ENCODE data around the gene AATF. TPM values are rescaled to one million over a fixed set of nuclear protein-coding genes. Genes with fewer than 3 reads are reported as not detected.

AATF gene
- total RNA-seq, 4 donors from 2014 or later: 22.4 to 36.4 (median 32.4) TPM

GRCh38 chr17:37096071-37096470, 147.3 kb downstream of the AATF start:
- Histone ChIP-seq H3K27ac (no peak overlapping the region), H3K36me3 (peaks cover 0 to 98% (median 19%) of the 10 kb centered on the region in 3 donors), H3K27me3 (no peaks in the 10 kb centered on the region), H3K4me3 (no peak overlapping the region), H3K9me3 (no peaks in the 10 kb centered on the region), H3K4me1 (peaks cover 0 to 8% (median 3%) of the 10 kb centered on the region in 3 donors)
- no peak for TF ChIP-seq CTCF (IDR thresholded peaks at IDR 0.05)
- TF ChIP-seq POLR2A (IDR thresholded peaks at IDR 0.05): no peak
- intact Hi-C loops (cut with DNase I): no loop called here
- WGBS, 2 donors: 84 to 92% methylated on average over 2 of the region's 2 CpGs
- DNase-seq: no peak

- intact Hi-C loops (cut with DNase I): no loop called here
- H3K36me3 ChIP-seq: peaks cover 0 to 98% (median 19%) of the 10 kb centered on the region in 3 donors
- DNase-seq: no peak
Observed at GRCh38 chr17:37097154-37097553, 148.4 kb downstream of the AATF start.

GRCh38 chr17:37098152-37098551, 149.4 kb downstream of the AATF start:
- H3K9me3 ChIP-seq: no peaks in the 10 kb centered on the region
- H3K4me3 ChIP-seq: no peak overlapping the region
- peaks cover 0 to 98% (median 19%) of the 10 kb centered on the region in 3 donors for H3K36me3 ChIP-seq
- H3K4me1 ChIP-seq: no peaks in the 10 kb centered on the region
- TF ChIP-seq POLR2A (IDR thresholded peaks at IDR 0.05) (no peak), CTCF (IDR thresholded peaks at IDR 0.05) (no peak)
- no peak overlapping the region for H3K27ac ChIP-seq
- DNase-seq: no peak
- H3K27me3 ChIP-seq: no peaks in the 10 kb centered on the region
- 73 to 84% methylated on average over 5 of the region's 5 CpGs for WGBS, 2 donors
- intact Hi-C loops (cut with DNase I): no loop called here

More at GRCh38 chr17:37097154-37097553, 148.4 kb downstream of the AATF start:
- no peak for TF ChIP-seq POLR2A (IDR thresholded peaks at IDR 0.05)
- no peak for TF ChIP-seq CTCF (IDR thresholded peaks at IDR 0.05)
- Histone ChIP-seq H3K9me3 (no peaks in the 10 kb centered on the region), H3K27me3 (no peaks in the 10 kb centered on the region), H3K4me1 (no peaks in the 10 kb centered on the region), H3K27ac (no peak overlapping the region), H3K4me3 (no peak overlapping the region)
- 90% methylated on average over 2 of the region's 2 CpGs for WGBS, 2 donors

GRCh38 chr17:37098910-37099664, 150.3 kb downstream of the AATF start:
- intact Hi-C loops (cut with DNase I): no loop called here
- no peaks in the 10 kb centered on the region for H3K4me1 ChIP-seq
- 84 to 94% methylated on average over 7 to 8 of the region's 9 CpGs for WGBS, 2 donors
- H3K9me3 ChIP-seq: no peaks in the 10 kb centered on the region
- TF ChIP-seq POLR2A (IDR thresholded peaks at IDR 0.05): no peak
- TF ChIP-seq CTCF (IDR thresholded peaks at IDR 0.05): no peak
- no peaks in the 10 kb centered on the region for H3K27me3 ChIP-seq
- peaks cover 0 to 98% (median 19%) of the 10 kb centered on the region in 3 donors for H3K36me3 ChIP-seq
- no peak overlapping the region for H3K4me3 ChIP-seq
- DNase-seq: no peak
- no peak overlapping the region for H3K27ac ChIP-seq

- TF ChIP-seq POLR2A (IDR thresholded peaks at IDR 0.05) (no peak), CTCF (IDR thresholded peaks at IDR 0.05) (no peak)
- WGBS, 2 donors: 82 to 87% methylated on average over 4 of the region's 4 CpGs
- DNase-seq: no peak
- Histone ChIP-seq H3K4me3 (no peak overlapping the region), H3K36me3 (peaks cover 0 to 98% (median 19%) of the 10 kb centered on the region in 3 donors), H3K9me3 (no peaks in the 10 kb centered on the region), H3K27me3 (no peaks in the 10 kb centered on the region), H3K4me1 (no peaks in the 10 kb centered on the region), H3K27ac (no peak overlapping the region)
- intact Hi-C loops (cut with DNase I): no loop called here
Observed at GRCh38 chr17:37100231-37100630, 151.5 kb downstream of the AATF start.
